Muscle layer of duodenum (tissue), 2 donors: ENCODE data around the gene PAFAH1B2.
A peak's percentile ranks its signal among the peaks of the same experiment; 100 is the strongest.
"Not testable (repeated sequence)": the region's sequence is repeated elsewhere in the genome, so short reads cannot be mapped to it uniquely, and the experiment has no call there.

Source experiments
- H3K27ac ChIP-seq: one replicate; pipeline ENCODE4 v1.7.0; 2013; ENCODE audit warnings: mild to moderate bottlenecking, low read length
- H3K27me3 ChIP-seq: one replicate; pipeline ENCODE4 v1.7.0; 2013; ENCODE audit warnings: low read depth, mild to moderate bottlenecking, control low read depth, low read length
- H3K36me3 ChIP-seq, 2 donors: one replicate each; pipeline ENCODE4 v1.7.0; 2013; ENCODE audit warnings: low read length in 2 of 2, control low read depth in 1 of 2, mild to moderate bottlenecking in 1 of 2; ENCODE audit not compliant: insufficient read depth in 2 of 2, control insufficient read depth in 1 of 2
- H3K4me1 ChIP-seq, 2 donors: one replicate each; pipeline ENCODE4 v1.7.0; 2013; ENCODE audit warnings: low read length in 2 of 2, mild to moderate bottlenecking in 2 of 2, control low read depth in 1 of 2, moderate library complexity in 1 of 2; ENCODE audit not compliant: insufficient read depth in 2 of 2, control insufficient read depth in 1 of 2
- H3K4me3 ChIP-seq, 2 donors: one replicate each; pipeline ENCODE4 v1.7.0; 2013; ENCODE audit warnings: low read length in 2 of 2, low read depth in 1 of 2, mild to moderate bottlenecking in 1 of 2
- H3K9me3 ChIP-seq, 2 donors: one replicate each; pipeline ENCODE4 v1.7.0; 2013; ENCODE audit warnings: low read length in 2 of 2, control low read depth in 1 of 2, mild to moderate bottlenecking in 1 of 2; ENCODE audit not compliant: control insufficient read depth in 1 of 2
- donor health status: healthy.

PAFAH1B2 gene

GRCh38 chr11:117209351-117210125 is 65.5 kb downstream of the PAFAH1B2 start:
- not testable (repeated sequence) for H3K9me3 ChIP-seq, H3K4me1 ChIP-seq, H3K27me3 ChIP-seq, H3K4me3 ChIP-seq, H3K27ac ChIP-seq
- peaks cover 15 to 21% of the 10 kb centered on the region in 2 donors for H3K36me3 ChIP-seq

- no peaks in the 10 kb centered on the region for H3K9me3 ChIP-seq
- H3K27me3 ChIP-seq, result no peaks in the 10 kb centered on the region
- no peak overlapping the region for H3K4me3 ChIP-seq
- H3K4me1 ChIP-seq, result no peaks in the 10 kb centered on the region
- H3K27ac ChIP-seq, result no peak overlapping the region
- peaks cover 9 to 14% of the 10 kb centered on the region in 2 donors for H3K36me3 ChIP-seq
Observed at GRCh38 chr11:117210620-117211019, 66.5 kb downstream of the PAFAH1B2 start.

GRCh38 chr11:117212697-117213355 is 68.7 kb downstream of the PAFAH1B2 start:
- peaks cover 15 to 26% of the 10 kb centered on the region in 2 donors for H3K36me3 ChIP-seq
- no peak overlapping the region for H3K27ac ChIP-seq
- H3K9me3 ChIP-seq, result no peaks in the 10 kb centered on the region
- peaks cover 0 to 4% of the 10 kb centered on the region in 2 donors for H3K4me1 ChIP-seq
- no peak overlapping the region for H3K4me3 ChIP-seq
- no peaks in the 10 kb centered on the region for H3K27me3 ChIP-seq

GRCh38 chr11:117214404-117215110 is 70.5 kb downstream of the PAFAH1B2 start:
- Histone ChIP-seq H3K4me1 (peaks cover 4 to 12% of the 10 kb centered on the region in 2 donors), H3K27ac (no peak overlapping the region), H3K9me3 (no peaks in the 10 kb centered on the region), H3K27me3 (no peaks in the 10 kb centered on the region), H3K36me3 (peaks cover 33 to 41% of the 10 kb centered on the region in 2 donors), H3K4me3 (no peak overlapping the region)

- Histone ChIP-seq H3K36me3 (peaks cover 34 to 42% of the 10 kb centered on the region in 2 donors), H3K9me3 (no peaks in the 10 kb centered on the region), H3K27me3 (no peaks in the 10 kb centered on the region), H3K27ac (peak overlapping the region; percentile 73), H3K4me3 (peak overlapping the region in 1 of 2 donors; percentile 15), H3K4me1 (peaks cover 12 to 34% of the 10 kb centered on the region in 2 donors)
Observed at GRCh38 chr11:117217141-117218084, 73.3 kb downstream of the PAFAH1B2 start.

- Histone ChIP-seq H3K27ac (peak overlapping the region; percentile 73), H3K27me3 (no peaks in the 10 kb centered on the region), H3K36me3 (peaks cover 36 to 39% of the 10 kb centered on the region in 2 donors), H3K4me1 (peaks cover 12 to 34% of the 10 kb centered on the region in 2 donors), H3K4me3 (peak overlapping the region in 1 of 2 donors; percentile 15), H3K9me3 (no peaks in the 10 kb centered on the region)
Observed at GRCh38 chr11:117218133-117218915, 74.2 kb downstream of the PAFAH1B2 start.

- peaks cover 43 to 44% of the 10 kb centered on the region in 2 donors for H3K36me3 ChIP-seq
- no peaks in the 10 kb centered on the region for H3K9me3 ChIP-seq
- H3K27ac ChIP-seq, result peak overlapping the region; percentile 73
- no peak overlapping the region for H3K4me3 ChIP-seq
- H3K27me3 ChIP-seq, result no peaks in the 10 kb centered on the region
- H3K4me1 ChIP-seq, result peaks cover 12 to 34% of the 10 kb centered on the region in 2 donors
Observed at GRCh38 chr11:117219001-117219400, 74.9 kb downstream of the PAFAH1B2 start.

- Histone ChIP-seq H3K9me3 (no peaks in the 10 kb centered on the region), H3K27ac (peak overlapping the region; percentile 73), H3K4me3 (no peak overlapping the region), H3K36me3 (peaks cover 42 to 44% of the 10 kb centered on the region in 2 donors), H3K4me1 (peaks cover 12 to 34% of the 10 kb centered on the region in 2 donors), H3K27me3 (no peaks in the 10 kb centered on the region)
Observed at GRCh38 chr11:117219455-117219854, 75.4 kb downstream of the PAFAH1B2 start.

GRCh38 chr11:117219995-117220394 is 75.9 kb downstream of the PAFAH1B2 start:
- no peaks in the 10 kb centered on the region for H3K9me3 ChIP-seq
- H3K4me1 ChIP-seq, result peaks cover 12 to 34% of the 10 kb centered on the region in 2 donors
- H3K27me3 ChIP-seq, result no peaks in the 10 kb centered on the region
- peak overlapping the region; percentile 85 for H3K27ac ChIP-seq
- H3K4me3 ChIP-seq, result peak overlapping the region in 1 of 2 donors; percentile 10
- peaks cover 37 to 41% of the 10 kb centered on the region in 2 donors for H3K36me3 ChIP-seq

GRCh38 chr11:117220568-117220967 is 76.5 kb downstream of the PAFAH1B2 start:
- H3K36me3 ChIP-seq, result peaks cover 37 to 44% of the 10 kb centered on the region in 2 donors
- H3K4me1 ChIP-seq, result peaks cover 12 to 34% of the 10 kb centered on the region in 2 donors
- no peaks in the 10 kb centered on the region for H3K9me3 ChIP-seq
- H3K27me3 ChIP-seq, result no peaks in the 10 kb centered on the region
- H3K4me3 ChIP-seq, result peak overlapping the region in 1 of 2 donors; percentile 10
- H3K27ac ChIP-seq, result peak overlapping the region; percentile 85
